SJSA1 (cell line): ENCODE data around the gene CNNM2. TPM values are rescaled to one million over a fixed set of nuclear protein-coding genes. Genes with fewer than 3 reads are reported as not detected.

Experiments used
- DNase-seq, 2 experiments: peaks; one replicate each; pipeline ENCODE4 v3.0.0-alpha.2; 2015 to 2020; ENCODE audit warnings: low spot score in 2 of 2, low read depth in 1 of 2
- H3K27ac ChIP-seq: fragments of 250-450 bp; sonication (Bioruptor Pico); 2 replicates; pipeline ENCODE4 v1.5.1; 2020; ENCODE audit warnings: mild to moderate bottlenecking, moderate library complexity
- H3K27me3 ChIP-seq: fragments of 250-450 bp; sonication (Bioruptor Pico); replicated peaks from 2 replicates; pipeline ENCODE4 v1.5.1; 2020; ENCODE audit warnings: mild to moderate bottlenecking, moderate library complexity
- H3K36me3 ChIP-seq: fragments of 250-450 bp; sonication (Bioruptor Pico); 2 replicates; pipeline ENCODE4 v1.5.1; 2020; ENCODE audit warnings: mild to moderate bottlenecking
- H3K4me1 ChIP-seq: fragments of 250-450 bp; sonication (Bioruptor Pico); replicated peaks from 2 replicates; pipeline ENCODE4 v1.6.1; 2021; ENCODE audit warnings: mild to moderate bottlenecking
- H3K4me3 ChIP-seq: fragments of 250-450 bp; sonication (Bioruptor Pico); 2 replicates; pipeline ENCODE4 v1.5.1; 2020; ENCODE audit warnings: mild to moderate bottlenecking
- H3K9me3 ChIP-seq: fragments of 250-450 bp; sonication (Bioruptor Pico); replicated peaks from 2 replicates; pipeline ENCODE4 v1.5.1; 2020; ENCODE audit warnings: mild to moderate bottlenecking
- total RNA-seq: library from RNA; depleted of rRNA; stranded (reverse); fragments of >200 nt; shearing (Covaris generic); gene quantifications from 2 replicates; pipeline ENCODE4 v1.2.3, GENCODE V29; 2014

The CNNM2 gene
- total RNA-seq, 1 experiment from 2014 or later: 8.2 TPM

- H3K4me1 ChIP-seq: no peaks in the 10 kb centered on the region
- no peak overlapping the region for H3K27ac ChIP-seq
These were observed 18.0 kb downstream of the CNNM2 start for GRCh38 chr10:102935939-102936605.

GRCh38 chr10:102941401-102941800, 23.3 kb downstream of the CNNM2 start:
- no peak for DNase-seq
- Histone ChIP-seq H3K4me3 (no peak overlapping the region), H3K4me1 (no peaks in the 10 kb centered on the region), H3K36me3 (no peaks in the 10 kb centered on the region), H3K27ac (no peak overlapping the region), H3K27me3 (no peaks in the 10 kb centered on the region), H3K9me3 (no peaks in the 10 kb centered on the region)

More at GRCh38 chr10:102935939-102936605, 18.0 kb downstream of the CNNM2 start:
- no peak overlapping the region for H3K4me3 ChIP-seq
- H3K36me3 ChIP-seq: no peaks in the 10 kb centered on the region
- no peaks in the 10 kb centered on the region for H3K27me3 ChIP-seq
- H3K9me3 ChIP-seq: no peaks in the 10 kb centered on the region
- DNase-seq: no peak

GRCh38 chr10:102945449-102945848, 27.4 kb downstream of the CNNM2 start:
- Histone ChIP-seq H3K4me1 (no peaks in the 10 kb centered on the region), H3K27ac (no peak overlapping the region), H3K9me3 (no peaks in the 10 kb centered on the region), H3K4me3 (no peak overlapping the region), H3K27me3 (no peaks in the 10 kb centered on the region), H3K36me3 (no peaks in the 10 kb centered on the region)
- no peak for DNase-seq

GRCh38 chr10:102945962-102946361, 27.9 kb downstream of the CNNM2 start:
- H3K9me3 ChIP-seq: no peaks in the 10 kb centered on the region
- no peak for DNase-seq

GRCh38 chr10:102946992-102947391, 28.9 kb downstream of the CNNM2 start:
- H3K4me1 ChIP-seq: no peaks in the 10 kb centered on the region
- H3K27me3 ChIP-seq: no peaks in the 10 kb centered on the region
- no peaks in the 10 kb centered on the region for H3K9me3 ChIP-seq
- DNase-seq: no peak
- no peaks in the 10 kb centered on the region for H3K36me3 ChIP-seq
- H3K27ac ChIP-seq: no peak overlapping the region
- no peak overlapping the region for H3K4me3 ChIP-seq

More at GRCh38 chr10:102945962-102946361, 27.9 kb downstream of the CNNM2 start:
- Histone ChIP-seq H3K27me3 (no peaks in the 10 kb centered on the region), H3K36me3 (no peaks in the 10 kb centered on the region), H3K27ac (no peak overlapping the region), H3K4me1 (no peaks in the 10 kb centered on the region), H3K4me3 (no peak overlapping the region)

GRCh38 chr10:102948176-102948575, 30.1 kb downstream of the CNNM2 start:
- Histone ChIP-seq H3K4me1 (no peaks in the 10 kb centered on the region), H3K4me3 (no peak overlapping the region), H3K27ac (no peak overlapping the region), H3K27me3 (no peaks in the 10 kb centered on the region), H3K9me3 (no peaks in the 10 kb centered on the region), H3K36me3 (no peaks in the 10 kb centered on the region)
- DNase-seq: no peak

GRCh38 chr10:102948786-102949185, 30.7 kb downstream of the CNNM2 start:
- Histone ChIP-seq H3K4me3 (no peak overlapping the region), H3K4me1 (no peaks in the 10 kb centered on the region), H3K36me3 (no peaks in the 10 kb centered on the region), H3K9me3 (no peaks in the 10 kb centered on the region), H3K27ac (no peak overlapping the region), H3K27me3 (no peaks in the 10 kb centered on the region)
- no peak for DNase-seq

- no peaks in the 10 kb centered on the region for H3K36me3 ChIP-seq
- no peak overlapping the region for H3K27ac ChIP-seq
- no peak overlapping the region for H3K4me3 ChIP-seq
- DNase-seq: no peak
- no peaks in the 10 kb centered on the region for H3K4me1 ChIP-seq
- no peaks in the 10 kb centered on the region for H3K9me3 ChIP-seq
- no peaks in the 10 kb centered on the region for H3K27me3 ChIP-seq
These were observed 31.8 kb downstream of the CNNM2 start for GRCh38 chr10:102949916-102950315.

- H3K9me3 ChIP-seq: no peaks in the 10 kb centered on the region
- H3K4me3 ChIP-seq: no peak overlapping the region
- DNase-seq: no peak
- no peak overlapping the region for H3K27ac ChIP-seq
- no peaks in the 10 kb centered on the region for H3K4me1 ChIP-seq
- H3K27me3 ChIP-seq: no peaks in the 10 kb centered on the region
- no peaks in the 10 kb centered on the region for H3K36me3 ChIP-seq
These were observed 33.2 kb downstream of the CNNM2 start for GRCh38 chr10:102951316-102951715.

GRCh38 chr10:102959360-102959759, 41.3 kb downstream of the CNNM2 start:
- Histone ChIP-seq H3K27me3 (no peaks in the 10 kb centered on the region), H3K36me3 (no peaks in the 10 kb centered on the region), H3K4me1 (peaks cover 8% of the 10 kb centered on the region), H3K4me3 (no peak overlapping the region), H3K27ac (no peak overlapping the region), H3K9me3 (no peaks in the 10 kb centered on the region)
- DNase-seq: no peak

- Histone ChIP-seq H3K27ac (no peak overlapping the region), H3K9me3 (no peaks in the 10 kb centered on the region), H3K4me1 (peaks cover 8% of the 10 kb centered on the region), H3K27me3 (no peaks in the 10 kb centered on the region), H3K4me3 (no peak overlapping the region), H3K36me3 (no peaks in the 10 kb centered on the region)
- DNase-seq: no peak
These were observed 42.1 kb downstream of the CNNM2 start for GRCh38 chr10:102960157-102960556.

- Histone ChIP-seq H3K36me3 (no peaks in the 10 kb centered on the region), H3K4me3 (no peak overlapping the region), H3K9me3 (no peaks in the 10 kb centered on the region), H3K4me1 (peaks cover 8% of the 10 kb centered on the region), H3K27me3 (no peaks in the 10 kb centered on the region), H3K27ac (no peak overlapping the region)
- no peak for DNase-seq
These were observed 44.2 kb downstream of the CNNM2 start for GRCh38 chr10:102962267-102962666.

- Histone ChIP-seq H3K36me3 (no peaks in the 10 kb centered on the region), H3K27me3 (no peaks in the 10 kb centered on the region), H3K9me3 (no peaks in the 10 kb centered on the region), H3K27ac (no peak overlapping the region), H3K4me1 (peaks cover 8% of the 10 kb centered on the region), H3K4me3 (no peak overlapping the region)
- no peak for DNase-seq
These were observed 45.1 kb downstream of the CNNM2 start for GRCh38 chr10:102962951-102963755.

GRCh38 chr10:102963756-102964025, 45.6 kb downstream of the CNNM2 start:
- no peaks in the 10 kb centered on the region for H3K9me3 ChIP-seq

More at GRCh38 chr10:102963756-102964025, 45.6 kb downstream of the CNNM2 start:
- no peak for DNase-seq
- no peak overlapping the region for H3K27ac ChIP-seq
- no peak overlapping the region for H3K4me3 ChIP-seq
- H3K36me3 ChIP-seq: no peaks in the 10 kb centered on the region
- no peaks in the 10 kb centered on the region for H3K27me3 ChIP-seq
- H3K4me1 ChIP-seq: peaks cover 8% of the 10 kb centered on the region
